ENCODE measurements around the gene LIN9. TPM values are rescaled to one million over a fixed set of nuclear protein-coding genes. Genes with fewer than 3 reads are reported as not detected.
A peak's percentile ranks its signal among the peaks of the same experiment; 100 is the strongest.

LIN9 gene
- total RNA-seq, 1 experiment from 2014 or later, result 12.7 TPM

DNA sequence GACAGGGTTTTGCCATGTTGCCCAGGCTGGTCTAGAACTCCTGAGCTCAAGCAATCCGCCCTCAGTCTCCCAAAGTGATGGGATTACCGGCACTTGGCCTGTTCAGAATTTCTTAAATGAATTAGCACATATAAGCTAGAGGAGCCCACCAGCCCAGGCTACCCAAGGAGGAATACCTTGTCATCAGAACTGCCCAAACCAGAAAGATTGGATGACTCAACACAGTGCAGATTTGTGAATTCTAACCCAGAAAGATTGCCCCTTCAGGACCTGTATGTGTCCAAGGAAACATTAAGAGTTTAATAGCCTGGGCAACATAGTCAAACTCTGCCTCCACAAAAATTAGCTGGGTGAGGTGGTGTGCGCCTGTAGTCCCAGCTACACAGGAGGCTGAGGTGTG is 14.0 kb upstream of the LIN9 start:
- DNase-seq (ENCODE audit: low read depth), result no peak

DNA sequence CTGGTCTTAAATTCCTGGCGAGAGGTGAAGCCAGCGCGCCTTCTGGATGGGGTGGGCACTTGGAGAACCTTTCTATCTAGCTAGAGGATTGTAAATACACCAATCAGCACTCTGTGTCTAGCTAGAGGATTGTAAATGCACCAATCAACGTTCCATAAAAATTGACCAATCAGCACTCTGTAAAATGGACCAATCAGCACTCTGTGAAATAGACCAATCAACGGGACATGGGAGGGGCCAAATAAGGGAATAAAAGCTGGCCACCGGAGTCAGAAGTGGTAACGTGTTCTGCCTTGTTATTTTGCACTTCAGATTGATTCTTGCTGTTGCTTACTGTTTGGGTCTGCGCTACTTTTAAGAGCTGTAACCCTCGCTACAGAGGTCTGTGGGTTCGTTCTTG is 12.0 kb upstream of the LIN9 start:
- DNase-seq (ENCODE audit: low read depth), result no peak

DNA sequence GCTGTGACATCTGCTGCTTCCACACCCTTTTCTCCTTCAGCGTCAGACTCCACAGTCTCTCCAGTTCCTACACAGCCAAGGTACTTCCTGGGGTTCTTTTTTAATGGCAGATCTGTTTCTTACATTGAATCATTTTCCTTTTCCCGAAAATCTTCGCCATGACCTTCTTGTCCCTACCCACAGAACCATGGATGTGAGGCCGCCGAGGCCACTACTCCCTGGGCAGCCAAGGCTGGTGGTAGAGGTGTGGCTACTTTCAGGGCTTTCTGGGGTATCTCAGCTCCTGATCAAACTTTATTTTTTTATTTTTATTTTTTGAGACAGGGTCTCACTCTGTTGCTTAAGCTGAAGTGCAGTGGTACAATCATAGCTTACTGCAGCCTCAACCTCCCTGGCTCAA is 9.5 kb upstream of the LIN9 start:
- DNase-seq (ENCODE audit: low read depth), result no peak

DNA sequence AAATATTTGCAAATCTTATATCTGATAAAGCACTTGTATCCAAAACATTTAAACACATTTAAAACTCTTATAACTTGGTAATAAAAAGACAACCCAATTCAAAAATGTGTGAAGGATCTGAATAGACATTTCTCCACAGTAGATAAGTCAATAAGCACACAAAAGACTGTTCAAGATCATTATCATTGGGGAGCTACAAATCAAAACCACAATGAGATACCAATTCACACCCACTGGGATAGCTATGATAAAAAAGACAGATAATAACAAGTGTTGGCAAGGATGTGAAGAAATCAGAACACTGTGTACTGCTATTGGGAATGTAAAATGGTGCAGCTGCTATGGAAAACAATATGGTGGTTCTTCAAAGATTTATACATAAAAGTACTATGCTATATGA is 5.1 kb upstream of the LIN9 start:
- DNase-seq (ENCODE audit: low read depth), result no peak

DNA sequence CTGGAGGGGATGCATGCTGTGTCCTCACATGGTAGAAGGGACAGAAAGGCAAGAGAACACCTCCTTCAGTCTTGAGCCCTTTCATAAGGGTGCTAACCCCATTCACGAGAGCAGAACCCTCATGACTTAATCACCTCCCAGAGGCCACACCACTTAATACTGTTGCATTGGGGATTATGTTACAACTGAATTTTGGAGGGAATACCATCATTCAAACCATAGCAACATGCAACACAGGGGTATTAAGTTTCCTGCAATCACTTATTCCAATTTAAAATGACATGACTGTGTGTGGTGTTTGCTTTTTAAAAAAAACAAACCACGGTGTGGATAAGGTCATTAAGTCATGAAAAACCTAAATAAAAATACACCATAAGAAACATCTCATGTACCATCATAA is 3.1 kb upstream of the LIN9 start:
- DNase-seq (ENCODE audit: low read depth), result no peak

DNA sequence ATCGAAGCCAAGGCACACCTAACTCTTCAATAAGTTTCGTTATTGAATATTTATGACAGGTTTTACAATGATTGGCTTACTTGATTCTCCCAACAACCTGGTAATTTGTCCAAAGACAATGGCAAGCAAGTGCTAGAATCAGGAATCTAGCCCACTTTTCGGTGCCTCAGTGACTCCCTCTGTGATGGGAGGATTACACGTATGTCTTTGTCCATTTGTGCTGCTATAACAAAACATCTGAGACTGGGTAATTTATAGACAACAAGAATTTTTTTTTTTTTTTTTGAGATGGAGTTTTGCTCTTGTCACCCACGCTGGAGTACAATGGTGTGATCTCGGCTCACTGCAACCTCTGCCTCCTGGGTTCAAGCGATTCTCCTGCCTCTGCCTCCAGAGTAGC is 2.4 kb upstream of the LIN9 start:
- no peak for DNase-seq (ENCODE audit: low read depth)

DNA sequence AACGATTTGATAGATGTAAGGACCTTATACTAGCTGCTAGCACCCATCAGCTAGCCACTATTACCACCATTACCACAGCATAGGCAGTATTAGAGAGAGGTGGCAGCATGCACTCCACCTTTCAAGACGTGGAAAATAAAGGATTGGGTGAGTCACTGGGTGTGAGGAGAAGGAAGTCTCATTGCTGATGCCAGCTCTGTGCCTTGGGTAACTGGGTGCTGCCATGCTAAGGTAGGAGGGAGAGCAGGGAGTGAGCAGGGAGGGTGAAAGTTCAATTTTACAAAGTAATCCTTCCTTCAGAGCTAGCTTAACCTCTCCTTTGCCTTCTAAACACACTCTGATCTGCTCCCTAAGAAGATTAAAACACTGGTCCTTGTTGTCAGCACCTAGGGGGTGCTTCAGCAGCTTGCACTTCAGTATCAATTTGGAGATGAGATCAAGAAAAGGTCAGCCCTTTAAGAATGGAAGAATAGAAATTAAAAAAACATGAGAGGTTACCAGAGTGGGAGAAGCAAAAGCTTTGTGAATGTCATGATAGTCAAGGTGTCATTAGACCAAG is 1.8 kb upstream of the LIN9 start:
- no peak for DNase-seq (ENCODE audit: low read depth)

DNA sequence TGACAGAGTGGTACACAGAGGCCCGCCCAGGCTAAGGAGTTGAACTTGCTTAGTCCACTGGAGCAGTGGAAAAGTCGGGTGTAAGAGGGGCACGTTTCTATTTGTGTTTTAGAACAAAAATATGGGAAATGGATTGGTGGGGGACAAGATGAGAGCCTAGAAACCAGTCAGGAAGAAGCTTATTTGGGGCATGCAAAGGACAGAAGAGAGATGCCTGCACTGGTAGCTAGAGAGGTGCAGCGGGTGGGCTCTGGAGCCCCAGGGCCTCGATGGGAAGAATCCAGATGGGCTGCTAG is 1.2 kb upstream of the LIN9 start:
- DNase-seq (ENCODE audit: low read depth), result no peak

DNA sequence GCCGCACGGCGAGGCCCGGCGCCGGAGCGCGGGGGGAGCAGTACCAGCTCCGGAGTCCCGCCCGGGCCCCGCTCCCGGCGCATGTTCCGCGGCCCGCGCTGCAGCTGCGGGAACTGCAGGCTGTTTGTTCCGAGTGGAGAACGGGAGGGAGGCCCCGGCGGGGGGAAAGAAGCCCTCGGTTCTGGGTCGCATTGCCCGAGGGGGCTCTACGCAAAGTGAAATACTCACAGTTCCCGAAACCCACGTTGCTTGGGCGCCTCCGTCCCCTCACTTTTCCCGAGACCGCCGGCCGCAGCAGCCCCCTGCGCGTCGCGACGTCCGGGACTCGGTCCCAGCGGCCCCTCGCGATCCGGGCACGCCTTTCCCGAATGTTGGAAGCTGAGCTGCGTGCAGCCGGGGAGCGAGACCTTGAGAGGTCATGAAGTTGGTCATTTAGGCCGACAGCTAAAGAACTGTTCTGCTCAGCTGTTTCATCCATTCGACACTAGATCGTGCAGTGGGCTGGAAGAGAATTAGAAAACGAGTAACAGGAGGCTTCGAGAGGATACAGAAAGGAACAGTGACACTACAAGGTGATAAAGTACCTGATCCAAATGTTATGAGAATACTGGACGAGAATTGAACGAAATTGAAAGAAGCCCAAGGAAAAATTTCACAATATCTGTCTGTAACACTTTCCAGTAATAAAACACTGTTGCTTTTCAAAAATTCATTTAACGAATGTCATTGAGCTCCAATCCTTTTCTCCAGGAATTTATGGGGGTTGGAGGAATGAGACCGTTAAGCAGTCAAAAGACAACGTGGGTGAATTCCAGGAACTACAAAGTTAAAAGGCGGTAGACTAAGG is 657 bp upstream of the LIN9 start:
- DNase-seq (ENCODE audit: low read depth), result peak; percentile 59

DNA sequence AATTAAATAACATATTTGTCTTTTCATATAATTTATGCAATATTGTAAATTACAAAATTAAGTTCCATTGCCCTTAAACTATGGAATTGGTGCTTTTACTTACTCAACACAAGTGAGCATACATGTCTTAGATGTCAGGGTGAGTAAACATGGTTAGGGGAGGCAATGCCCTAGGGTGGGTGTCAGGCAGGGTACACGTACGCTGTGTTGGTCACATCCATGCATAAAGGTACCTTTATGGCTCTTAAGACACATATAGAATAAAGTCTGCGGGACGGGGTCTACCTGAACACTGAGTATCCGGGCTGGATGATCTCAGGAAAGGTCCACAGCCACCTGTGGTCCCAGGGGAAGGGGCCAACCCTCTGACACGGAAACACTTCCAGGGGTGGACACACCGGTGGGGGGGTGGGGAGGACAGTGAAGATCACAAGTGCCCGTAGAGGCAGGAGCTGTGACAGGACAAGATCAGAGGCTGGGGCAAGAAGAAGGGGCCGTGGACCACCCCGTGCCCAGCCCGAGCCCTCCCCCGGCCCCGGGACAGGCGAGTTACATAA is 720 bp downstream of the LIN9 start:
- peak; percentile 13 for DNase-seq (ENCODE audit: low read depth)

DNA sequence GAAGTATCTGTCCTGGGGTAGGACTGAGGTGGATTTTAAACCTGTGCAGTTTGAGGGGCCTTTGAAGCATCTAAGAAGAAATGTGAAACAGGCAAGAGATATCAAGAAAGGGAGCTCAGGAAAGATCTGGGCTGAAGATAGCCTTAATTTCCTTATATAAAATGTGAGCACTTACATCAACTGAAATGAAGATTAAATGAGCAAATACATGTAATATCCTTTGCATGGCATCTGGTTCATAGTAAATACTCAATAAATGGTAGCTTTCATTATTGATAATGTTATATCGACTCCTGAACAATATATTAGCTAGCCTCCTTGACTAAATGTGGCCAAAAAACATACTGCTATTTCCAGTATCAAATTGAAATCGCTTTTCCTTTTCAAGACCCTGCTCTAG is 2.5 kb downstream of the LIN9 start:
- DNase-seq (ENCODE audit: low read depth), result no peak

DNA sequence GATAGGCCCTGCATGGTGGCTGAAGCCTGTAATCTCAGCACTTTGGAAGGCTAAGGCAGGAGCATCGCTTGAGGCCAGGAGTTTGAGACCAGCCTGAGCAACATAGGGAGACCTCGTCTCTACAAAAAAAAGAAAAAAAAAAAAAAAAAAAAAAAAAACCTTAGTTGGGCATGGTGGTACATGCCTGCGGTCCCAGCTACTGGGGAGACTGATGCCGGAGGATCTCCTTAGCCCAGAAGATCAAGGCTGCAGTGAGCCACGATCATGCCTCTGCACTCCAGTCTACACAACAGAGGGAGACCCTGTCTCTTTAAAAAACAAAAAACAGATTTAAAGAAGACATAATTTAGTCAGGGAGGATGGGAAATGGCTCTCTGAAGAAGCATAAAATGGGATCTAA is 3.8 kb downstream of the LIN9 start:
- DNase-seq (ENCODE audit: low read depth), result no peak

DNA sequence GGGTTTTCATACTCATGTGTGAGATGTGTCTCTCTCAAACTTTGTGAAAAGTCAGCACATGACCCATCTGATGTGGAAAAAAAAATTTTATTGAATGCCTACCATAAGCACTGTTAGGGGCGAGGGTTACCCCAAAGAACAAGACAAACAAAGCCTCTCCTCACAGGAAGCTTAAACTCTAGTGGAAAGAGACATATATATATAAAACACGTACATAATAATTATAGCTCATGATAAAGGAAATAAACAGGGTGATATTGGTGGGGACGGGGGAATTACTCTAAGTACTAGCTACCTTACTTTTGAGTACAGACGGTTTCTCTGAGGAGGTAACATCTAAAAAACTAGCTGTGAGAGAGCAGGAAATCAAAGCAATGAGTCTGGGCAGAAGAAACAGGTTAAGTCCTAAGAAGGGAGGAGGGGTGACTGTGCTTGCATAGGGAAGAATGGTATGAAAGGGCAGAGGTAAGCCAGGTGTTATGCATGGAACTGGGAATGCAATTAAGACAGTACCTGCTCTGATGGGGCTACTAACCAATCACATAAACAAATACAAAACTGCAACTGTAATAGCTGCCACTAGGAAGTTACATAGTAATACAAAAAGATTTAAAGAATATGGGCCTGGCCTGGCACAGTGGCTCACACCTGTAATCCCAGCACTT is 4.5 kb downstream of the LIN9 start:
- no peak for DNase-seq (ENCODE audit: low read depth)

DNA sequence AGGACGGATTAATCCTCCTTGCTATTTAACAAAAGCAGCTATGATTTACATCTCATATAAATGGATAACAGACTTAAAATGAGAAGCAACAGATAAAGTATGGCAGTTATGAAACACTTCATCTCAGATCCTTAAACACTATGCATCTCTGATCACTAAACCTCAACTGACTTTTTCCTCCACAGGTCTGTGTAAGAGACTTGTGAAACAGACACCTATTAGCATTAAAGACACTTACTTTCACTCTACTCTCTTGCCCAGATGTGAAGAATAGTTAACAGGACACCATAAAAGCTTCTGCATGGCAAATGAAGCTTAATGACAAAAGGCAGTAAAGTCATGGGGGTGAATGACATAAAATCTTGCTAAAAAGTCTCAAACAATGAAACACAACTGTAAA is 6.2 kb downstream of the LIN9 start:
- DNase-seq (ENCODE audit: low read depth), result no peak

DNA sequence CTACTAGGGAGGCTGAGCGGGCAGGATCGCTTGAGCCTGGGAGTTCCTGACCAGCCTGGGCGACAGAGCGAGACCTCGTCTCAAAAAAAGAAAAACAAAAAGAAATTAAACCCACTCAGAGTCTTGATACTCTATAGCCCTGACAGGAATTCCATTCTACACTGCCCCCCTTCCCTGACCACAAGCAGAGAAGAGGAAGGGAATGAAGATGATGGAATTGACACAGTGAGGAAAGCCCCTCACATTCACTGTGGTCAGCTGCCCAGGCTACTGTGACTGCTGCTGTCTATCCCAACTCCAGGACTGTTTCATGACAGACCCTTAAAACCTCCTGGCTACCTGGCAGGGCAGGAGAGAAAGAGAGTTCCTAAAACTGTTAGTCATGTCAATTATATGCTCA is 12.1 kb downstream of the LIN9 start:
- no peak for DNase-seq (ENCODE audit: low read depth)

DNA sequence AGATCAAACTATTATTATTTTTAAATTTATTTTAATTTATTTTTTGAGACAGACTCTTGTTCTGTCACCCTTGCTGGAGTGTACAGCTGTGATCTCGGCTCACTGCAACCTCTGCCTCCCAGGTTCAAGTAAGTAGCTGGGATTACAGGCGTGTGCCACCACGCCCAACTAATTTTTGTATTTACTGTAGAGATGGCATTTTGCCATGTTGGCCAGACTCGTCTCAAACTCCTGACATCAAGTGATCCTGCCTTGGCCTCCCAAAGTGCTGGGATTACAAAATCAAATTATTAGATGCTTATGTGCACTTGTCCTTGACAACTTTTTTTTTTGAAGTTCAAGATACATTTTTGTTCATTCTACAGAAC is 15.4 kb downstream of the LIN9 start:
- DNase-seq (ENCODE audit: low read depth), result no peak

DNA sequence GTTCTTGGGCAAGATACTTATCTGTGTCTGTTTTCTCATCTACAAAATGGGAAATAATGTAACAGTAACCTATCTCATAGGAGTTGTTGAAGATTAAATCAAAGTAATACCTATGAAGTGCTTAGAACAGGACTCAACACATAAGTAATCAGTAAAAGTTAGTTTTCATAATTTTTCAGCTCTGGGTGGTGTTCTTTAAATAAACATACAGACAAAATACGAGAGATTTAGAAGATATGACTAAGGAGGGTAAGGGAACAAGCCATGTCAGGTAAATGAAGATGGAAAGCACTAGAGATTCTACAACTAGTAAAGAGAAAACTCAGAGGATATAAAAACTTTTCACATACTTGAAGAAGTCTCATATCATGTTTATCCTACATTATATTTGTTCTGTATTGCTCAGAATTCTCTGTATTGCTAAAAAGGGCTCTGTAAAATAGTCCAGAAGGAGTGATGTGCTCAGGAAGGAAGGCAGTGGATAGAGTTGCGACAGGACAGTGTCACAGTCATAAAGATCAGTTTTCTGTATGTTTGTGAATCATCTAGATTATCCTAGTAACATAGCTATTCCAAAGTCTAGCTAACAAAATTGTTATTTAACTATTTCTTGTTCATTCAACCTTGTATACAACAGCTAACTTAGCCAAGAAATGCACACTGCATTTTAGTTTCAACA is 16.0 kb downstream of the LIN9 start:
- no peak for DNase-seq (ENCODE audit: low read depth)

DNA sequence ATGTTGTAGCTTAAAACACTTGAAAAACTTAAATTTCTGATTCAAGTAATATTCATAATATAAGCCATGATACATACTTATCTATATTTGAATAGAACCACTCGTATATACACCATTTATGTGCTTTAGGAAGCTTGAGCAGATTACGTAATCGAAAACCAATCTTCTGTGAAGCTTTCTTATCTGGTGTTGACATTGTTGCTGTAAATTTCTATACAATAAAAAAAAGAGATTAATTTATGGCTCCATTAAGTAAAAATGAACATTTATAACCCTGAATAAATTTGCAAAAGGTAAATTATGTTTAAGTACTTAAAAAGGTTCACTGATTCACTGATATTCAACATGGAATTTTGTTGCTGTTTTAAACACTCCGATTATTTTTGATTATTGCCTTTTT is 21.4 kb downstream of the LIN9 start:
- no peak for DNase-seq (ENCODE audit: low read depth)

DNA sequence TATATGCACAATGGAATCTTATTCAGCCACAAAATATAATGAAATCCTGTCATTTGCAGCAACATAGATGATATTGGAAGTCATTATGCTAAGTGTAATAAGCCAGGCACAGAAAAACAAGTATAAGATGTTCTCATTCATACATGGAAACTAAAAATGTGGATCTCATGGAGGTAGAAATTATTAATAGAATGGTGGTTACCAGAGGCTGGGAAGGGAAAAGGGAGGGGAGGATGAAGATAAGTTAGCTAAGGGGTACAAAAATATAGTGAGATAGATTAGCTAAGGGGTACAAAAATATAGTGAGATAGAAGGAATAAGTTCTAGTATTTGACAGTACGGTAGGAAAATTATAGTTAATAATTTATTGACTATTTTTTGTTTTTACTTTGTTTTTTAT is 27.9 kb downstream of the LIN9 start:
- no peak for DNase-seq (ENCODE audit: low read depth)

DNA sequence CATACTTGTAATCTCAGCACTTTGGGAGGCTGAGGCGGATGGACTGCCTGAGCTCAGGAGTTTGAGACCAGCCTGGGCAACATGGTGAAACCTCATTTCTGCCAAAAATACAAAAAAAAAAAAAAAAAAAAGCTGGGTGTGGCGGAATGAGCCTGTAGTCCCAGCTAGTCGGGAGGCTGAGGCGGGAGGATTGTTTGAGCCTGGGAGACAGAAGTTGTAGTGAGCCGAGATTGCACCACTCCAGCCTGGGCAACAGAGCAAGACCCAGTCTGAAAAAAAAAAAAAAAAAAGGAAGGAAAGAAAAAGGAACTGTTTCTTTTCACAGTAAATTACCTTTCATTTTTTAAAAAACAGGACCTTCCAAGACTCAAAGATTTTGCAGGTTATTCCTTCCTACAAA is 29.5 kb downstream of the LIN9 start:
- no peak for DNase-seq (ENCODE audit: low read depth)

DNA sequence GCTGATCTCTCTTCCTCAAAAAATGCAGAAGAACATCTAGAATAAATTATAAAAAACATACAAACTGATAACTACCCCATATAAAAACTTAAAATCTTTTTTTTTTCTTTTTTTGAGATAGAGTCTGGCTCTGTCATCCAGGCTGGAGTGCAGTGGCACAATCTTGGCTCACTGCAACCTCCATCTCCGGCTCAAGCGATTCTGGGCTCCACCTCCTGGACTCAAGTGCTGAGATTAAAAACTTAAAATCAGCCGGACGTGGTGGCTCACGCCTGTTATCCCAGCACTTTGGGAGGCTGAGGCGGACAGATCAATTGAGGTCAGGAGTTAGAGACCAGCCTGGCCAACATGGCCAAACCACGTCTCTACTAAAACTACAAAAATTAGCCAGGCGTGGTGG is 31.1 kb downstream of the LIN9 start:
- no peak for DNase-seq (ENCODE audit: low read depth)

DNA sequence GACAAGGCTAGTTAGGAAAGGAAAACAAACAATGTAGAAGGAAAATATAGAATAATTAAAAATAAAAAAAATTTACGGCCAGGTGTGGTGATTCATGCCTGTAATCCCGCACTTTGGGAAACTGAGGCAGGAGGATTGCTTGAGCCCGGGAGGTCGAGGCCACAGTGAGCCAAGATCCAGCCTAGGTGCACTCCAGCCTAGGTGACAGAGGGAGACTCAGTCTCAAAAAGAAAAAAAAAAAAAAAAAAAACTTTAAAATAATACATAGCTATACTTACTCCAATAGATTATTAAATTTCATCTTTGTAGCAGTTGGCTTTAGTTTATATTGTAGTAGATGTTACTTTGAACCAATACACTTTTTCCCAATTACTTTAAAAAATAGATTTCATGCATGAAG is 32.0 kb downstream of the LIN9 start:
- no peak for DNase-seq (ENCODE audit: low read depth)

Measured in LHCN-M2 (cell line).